IMR-90 (cell line): ENCODE measurements around the gene CYSTM1. TPM values are rescaled to one million over a fixed set of nuclear protein-coding genes. Genes with fewer than 3 reads are reported as not detected.
A peak's percentile ranks its signal among the peaks of the same experiment; 100 is the strongest.

Experiments used
- ATAC-seq: fragments of 200-7000 bp; cut with Tn5 transposase; 2 replicates; pipeline ENCODE4 v1.9.1; 2020; ENCODE audit warnings: low read depth, mild to moderate bottlenecking, moderate library complexity
- BruUV-seq: library from RNA; stranded (reverse); fragments of 400-500 nt; replicated peaks from 2 replicates; lab custom pipeline; 2021; lab: Mats Ljungman, UMichigan
- CTCF ChIA-PET: fragments of 300-600 bp; formaldehyde crosslinking; extraction: SDS; loops from one replicate; lab custom pipeline; 2021; ENCODE audit warnings: antibody characterized with exemption; lab: Yijun Ruan, JAX
- POLR2A ChIA-PET: fragments of 300-600 bp; sonication (Branson Sonifier 250); formaldehyde crosslinking; loops from one replicate; lab custom pipeline; 2022; ENCODE audit warnings: antibody characterized with exemption; ENCODE audit not compliant: unreplicated experiment; lab: Charles Lee
- DNase-seq: peaks from one replicate; pipeline ENCODE4 v3.0.0; 2013
- H2AFZ ChIP-seq: replicated peaks from 2 replicates; pipeline ENCODE3; 2013; ENCODE audit warnings: low read length, mild to moderate bottlenecking; ENCODE audit not compliant: poor library complexity
- H2AK5ac ChIP-seq: 2 replicates; pipeline ENCODE4 v1.6.1; 2013; ENCODE audit warnings: low read depth, low read length, inconsistent platforms
- H2AK9ac ChIP-seq: replicated peaks from 2 replicates; pipeline ENCODE3; 2013; ENCODE audit warnings: mild to moderate bottlenecking, low read depth, low read length, moderate library complexity; ENCODE audit not compliant: poor library complexity
- H2BK120ac ChIP-seq: 2 replicates; pipeline ENCODE4 v1.6.1; 2013; ENCODE audit warnings: low read depth, low read length, inconsistent platforms
- H2BK15ac ChIP-seq: 3 replicates; pipeline ENCODE4 v1.6.1; 2013; ENCODE audit warnings: low read depth, low read length, inconsistent platforms
- H2BK20ac ChIP-seq: 2 replicates; pipeline ENCODE4 v1.6.1; 2013; ENCODE audit warnings: low read depth, mild to moderate bottlenecking, inconsistent platforms, low read length, moderate library complexity
- H2BK5ac ChIP-seq: 2 replicates; pipeline ENCODE4 v1.6.1; 2013; ENCODE audit warnings: mild to moderate bottlenecking, low read depth, low read length, inconsistent platforms; ENCODE audit not compliant: poor library complexity, severe bottlenecking
- H3K14ac ChIP-seq: replicated peaks from 2 replicates; pipeline ENCODE4 v1.6.1; 2013; ENCODE audit warnings: low read depth, low read length, inconsistent platforms
- H3K18ac ChIP-seq: 2 replicates; pipeline ENCODE4 v1.6.1; 2013; ENCODE audit warnings: low read depth, low read length, control low read depth
- H3K23ac ChIP-seq: 2 replicates; pipeline ENCODE4 v1.6.1; 2013; ENCODE audit warnings: low read depth, low read length, inconsistent platforms
- H3K27ac ChIP-seq: 2 replicates; pipeline ENCODE4 v1.5.1; 2013; ENCODE audit warnings: mild to moderate bottlenecking, control low read depth, low read length; ENCODE audit not compliant: insufficient read depth
- H3K27me3 ChIP-seq: 2 replicates; pipeline ENCODE4 v1.6.1; 2013; ENCODE audit warnings: low read length; ENCODE audit not compliant: control insufficient read depth, insufficient read depth
- H3K36me3 ChIP-seq: 2 replicates; pipeline ENCODE4 v1.6.1; 2013; ENCODE audit warnings: low read length, mixed read lengths; ENCODE audit not compliant: control insufficient read depth, insufficient read depth
- H3K4ac ChIP-seq: 2 replicates; pipeline ENCODE4 v1.6.1; 2013; ENCODE audit warnings: low read depth, low read length, inconsistent platforms
- H3K4me1 ChIP-seq: 2 replicates; pipeline ENCODE4 v1.6.1; 2013; ENCODE audit warnings: low read length, mixed read lengths; ENCODE audit not compliant: control insufficient read depth, insufficient read depth
- H3K4me2 ChIP-seq: 2 replicates; pipeline ENCODE4 v1.6.1; 2013; ENCODE audit warnings: low read depth, mild to moderate bottlenecking, control low read depth, low read length, moderate library complexity
- H3K4me3 ChIP-seq: 2 replicates; pipeline ENCODE4 v1.5.1; 2013; ENCODE audit warnings: low read depth, mild to moderate bottlenecking, control low read depth, low read length, moderate library complexity; ENCODE audit not compliant: insufficient read depth
- H3K56ac ChIP-seq: 2 replicates; pipeline ENCODE4 v1.6.1; 2013; ENCODE audit warnings: low read length, inconsistent platforms; ENCODE audit not compliant: insufficient read depth; ENCODE audit errors: extremely low read depth
- H3K79me1 ChIP-seq, 2 experiments: 2 replicates each; pipeline ENCODE4 v1.6.1; 2013; ENCODE audit warnings: low read length in 2 of 2, inconsistent platforms in 1 of 2, low read depth in 1 of 2
- H3K9ac ChIP-seq: 2 replicates; pipeline ENCODE4 v1.6.1; 2013; ENCODE audit warnings: low read depth, low read length, control low read depth
- H3K9me1 ChIP-seq: 2 replicates; pipeline ENCODE4 v1.6.1; 2013; ENCODE audit warnings: low read length, inconsistent platforms; ENCODE audit not compliant: insufficient read depth
- H3K9me3 ChIP-seq: 2 replicates; pipeline ENCODE4 v1.6.1; 2013; ENCODE audit warnings: low read length; ENCODE audit not compliant: control insufficient read depth, insufficient read depth
- H4K20me1 ChIP-seq: 2 replicates; pipeline ENCODE4 v1.6.1; 2013; ENCODE audit warnings: low read length, inconsistent platforms; ENCODE audit not compliant: insufficient read depth
- H4K5ac ChIP-seq: 2 replicates; pipeline ENCODE4 v1.6.1; 2013; ENCODE audit warnings: mild to moderate bottlenecking, low read depth, low read length, control low read depth
- H4K8ac ChIP-seq, 2 experiments: 2 replicates each; pipeline ENCODE4 v1.6.1; 2013; ENCODE audit warnings: low read depth in 2 of 2, low read length in 2 of 2, control low read depth in 1 of 2, inconsistent platforms in 1 of 2
- H4K91ac ChIP-seq: 2 replicates; pipeline ENCODE4 v1.6.1; 2013; ENCODE audit warnings: low read depth, low read length, inconsistent platforms; ENCODE audit not compliant: insufficient read depth
- RAD21 ChIP-seq: IDR thresholded peaks from 2 replicates; pipeline ENCODE4 v1.6.1; 2012; ENCODE audit warnings: low read length, improper control_type of control experiment
- WGBS, 2 experiments: methylation state at CpG; one replicate each; pipeline versions ENCODE4 v1.1.5 to v1.1.7; 2013; ENCODE audit warnings: missing lambda C conversion rate in 2 of 2; ENCODE audit not compliant: insufficient read length in 1 of 2; ENCODE audit errors: extremely low coverage in 2 of 2; 5-methylcytosine and 5-hydroxymethylcytosine counted together
- dilution Hi-C: fragments of 300-500 bp; cut with HindIII; formaldehyde crosslinking; loops from one replicate; pipeline ENCODE4 v1.14.3; 2018; ENCODE audit warnings: low sequenced_read_pairs; ENCODE audit not compliant: unreplicated experiment
- in situ Hi-C: fragments of 300-500 bp; cut with MboI; formaldehyde crosslinking; loops from 3 replicates; pipeline ENCODE4 v1.14.3; 2019; ENCODE audit warnings: low sequenced_read_pairs, inconsistent platforms, mixed read lengths
- intact Hi-C: fragments of 100-400 bp; cut with micrococcal nuclease; formaldehyde crosslinking; loops from 2 replicates; pipeline ENCODE4 v1.10.0; 2022
- polyA plus RNA-seq, 3 experiments: library from polyadenylated mRNA; depleted of rRNA; stranded (reverse); fragments of >200 nt; gene quantifications; 2 replicates each; pipeline ENCODE4 v1.2.3, GENCODE V29; 2012; ENCODE audit warnings: low replicate concordance in 1 of 3
- total RNA-seq: library from RNA; depleted of rRNA; stranded (reverse); fragments of >200 nt; gene quantifications from 2 replicates; pipeline ENCODE4 v1.2.3, GENCODE V29; 2012

The CYSTM1 gene
- total and polyA plus RNA-seq, 2 of the 4 experiments (the other 2 are of a cell fraction): 7.3 to 15.0 TPM

DNA sequence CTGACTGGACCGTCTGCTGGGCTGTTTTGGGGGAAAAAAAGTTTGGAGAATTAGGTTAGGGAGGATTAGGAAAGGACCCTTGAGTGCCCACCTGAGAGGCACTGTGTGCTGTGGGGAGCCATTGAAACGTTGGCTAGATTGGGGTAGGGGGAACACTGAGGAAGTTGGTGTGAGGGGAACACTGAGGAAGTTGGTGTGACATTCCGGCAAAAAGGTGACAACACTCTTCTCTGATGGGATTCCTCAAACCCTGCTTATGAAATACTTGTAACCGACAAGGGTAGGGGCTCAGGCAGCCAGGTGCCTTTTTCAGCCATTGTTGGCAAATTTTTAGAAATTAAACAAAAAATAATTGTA lies 1.0 kb downstream of the CYSTM1 start:
- DNase-seq (no peak), ATAC-seq (no peak)
- Histone ChIP-seq H2AK5ac (peak overlapping the region; percentile 66; the same call in 1 of the 2 replicates), H3K18ac (peak overlapping the region; percentile 16), H2BK15ac (no peak overlapping the region), H4K5ac (peak overlapping the region; percentile 22), H3K9ac (peak overlapping the region; percentile 75), H3K9me3 (no peaks in the 10 kb centered on the region), H3K79me1 (peaks cover 0 to 12% of the 10 kb centered on the region in 2 experiments; a peak in 2 of 4 replicates), H3K14ac (peak overlapping the region; percentile 68), H2BK20ac (no peak overlapping the region), H4K20me1 (no peaks in the 10 kb centered on the region), H3K4me3 (peak overlapping the region; percentile 68), H3K4me1 (peaks cover 8% of the 10 kb centered on the region; the same call in 1 of the 2 replicates), H2AFZ (peak overlapping the region; percentile 96), H4K8ac (peak overlapping the region; percentile 77 to 79; a peak in 3 of 4 replicates), H2AK9ac (peak overlapping the region; percentile 8), H3K4ac (peak overlapping the region; percentile 59), H4K91ac (peak overlapping the region; percentile 54; the same call in 1 of the 2 replicates), H3K4me2 (peak overlapping the region; percentile 81), H2BK120ac (no peak overlapping the region), H2BK5ac (no peak overlapping the region), H3K56ac (peak overlapping the region; percentile 5; the same call in 1 of the 2 replicates), H3K27me3 (no peaks in the 10 kb centered on the region), H3K27ac (peak overlapping the region; percentile 11), H3K23ac (peak overlapping the region; percentile 76), H3K9me1 (peaks cover 4% of the 10 kb centered on the region; the same call in 1 of the 2 replicates), H3K36me3 (no peaks in the 10 kb centered on the region)
- no TSS peak for BruUV-seq
- POLR2A ChIA-PET: no interaction called here
- no peak for TF ChIP-seq RAD21
- in situ Hi-C loops (no loop called here), intact Hi-C loops (loop anchor here (5.0 kb wide), 1 partner anchor 66 kb away; no protein-coding TSS in a partner anchor), dilution Hi-C loops (no loop called here)
- CTCF ChIA-PET: interaction anchor here (0.8 kb wide), 1 partner anchor 100 kb away, joined by 3 read pairs; no protein-coding TSS in a partner anchor
- 8% methylated on average over 2 of the region's 4 CpGs; no CpG with 5 or more reads in 1 of the 2 experiments for WGBS, 2 experiments
